Measurements from ENCODE around the gene TEAD2.
A peak's percentile ranks its signal among the peaks of the same experiment; 100 is the strongest.
"Not testable (repeated sequence)": the region's sequence is repeated elsewhere in the genome, so short reads cannot be mapped to it uniquely, and the experiment has no call there.

The TEAD2 gene

GRCh38 chr19:49387936-49388372, 25.7 kb upstream of the TEAD2 start, which contains the start of gene KASH5:
TSS of gene KASH5 (plus strand) at chr19:49388249. CDS start at chr19:49390884, 2,635 bp downstream.
- DNase-seq, result peak in 34 of 56 donors; percentile 4 to 67 (median 24)

- no peak for DNase-seq
These were observed 21.4 kb upstream of the TEAD2 start for GRCh38 chr19:49383599-49383998.

DNA sequence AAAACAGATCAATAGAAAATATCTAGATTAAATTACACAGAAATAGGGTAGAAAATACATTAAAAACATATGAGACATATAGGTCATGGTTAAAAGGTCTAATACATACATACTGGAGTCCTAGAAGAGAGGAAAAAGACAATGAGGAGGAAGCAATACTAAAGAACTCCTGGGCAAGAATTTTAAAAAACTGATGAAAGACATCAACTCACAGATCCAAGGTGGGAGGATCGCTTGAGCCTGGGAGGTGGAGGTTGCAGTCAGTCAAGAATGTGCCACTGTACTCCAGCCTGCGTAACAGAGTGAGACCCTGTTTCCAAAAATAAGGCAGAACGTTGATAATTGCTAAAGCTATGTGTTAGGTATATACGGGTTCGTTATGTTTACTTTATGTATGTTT, 20.4 kb upstream of the TEAD2 start:
- no peak for DNase-seq

GRCh38 chr19:49380391-49380790, 18.2 kb upstream of the TEAD2 start:
- DNase-seq, result no peak

- DNase-seq, result no peak
These were observed 16.3 kb upstream of the TEAD2 start for GRCh38 chr19:49378512-49378911.

DNA sequence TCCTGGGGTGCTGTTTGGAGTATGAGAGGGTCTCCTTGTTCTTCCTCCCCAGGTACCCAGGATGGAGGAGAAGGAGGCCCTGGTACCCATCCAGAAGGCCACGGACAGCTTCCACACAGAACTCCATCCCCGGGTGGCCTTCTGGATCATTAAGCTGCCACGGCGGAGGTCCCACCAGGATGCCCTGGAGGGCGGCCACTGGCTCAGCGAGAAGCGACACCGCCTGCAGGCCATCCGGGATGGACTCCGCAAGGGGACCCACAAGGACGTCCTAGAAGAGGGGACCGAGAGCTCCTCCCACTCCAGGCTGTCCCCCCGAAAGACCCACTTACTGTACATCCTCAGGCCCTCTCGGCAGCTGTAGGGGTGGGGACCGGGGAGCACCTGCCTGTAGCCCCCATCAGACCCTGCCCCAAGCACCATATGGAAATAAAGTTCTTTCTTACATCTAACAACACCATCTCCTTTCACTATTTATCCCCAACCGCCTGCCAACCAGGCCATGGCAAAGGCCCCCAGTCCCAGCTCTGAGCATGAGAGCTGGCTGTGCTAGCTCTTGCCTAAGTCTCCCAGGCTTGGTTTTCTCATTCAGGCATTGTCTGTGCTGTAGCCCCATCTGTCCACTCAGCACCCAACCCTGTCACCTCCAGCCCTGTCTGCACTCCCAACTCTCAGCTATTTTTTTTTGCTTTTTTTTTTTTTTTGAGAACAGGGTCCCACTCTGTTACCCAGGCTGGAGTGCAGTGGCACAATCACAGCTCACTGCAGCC, 12.6 kb upstream of the TEAD2 start:
- no peak for DNase-seq

DNA sequence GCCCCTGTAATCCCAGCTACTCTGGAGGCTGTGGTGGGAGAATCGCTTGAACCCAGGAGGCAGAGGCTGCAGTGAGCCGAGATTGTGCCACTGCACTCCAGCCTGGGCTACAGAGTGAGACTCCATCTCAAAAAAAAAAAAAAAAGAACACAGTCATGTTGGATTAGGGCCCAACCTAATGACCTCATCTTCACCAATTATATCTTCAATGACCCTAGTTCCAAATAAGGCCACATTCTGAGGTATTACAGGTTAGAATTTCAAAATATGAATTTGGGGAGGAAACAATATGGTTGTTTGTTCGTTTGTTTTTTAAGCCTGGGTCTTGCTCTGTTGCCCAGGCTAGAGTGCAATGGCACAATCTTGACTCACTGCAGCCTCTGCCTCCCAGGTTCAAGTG, 11.0 kb upstream of the TEAD2 start:
- DNase-seq, result not testable (repeated sequence)

DNA sequence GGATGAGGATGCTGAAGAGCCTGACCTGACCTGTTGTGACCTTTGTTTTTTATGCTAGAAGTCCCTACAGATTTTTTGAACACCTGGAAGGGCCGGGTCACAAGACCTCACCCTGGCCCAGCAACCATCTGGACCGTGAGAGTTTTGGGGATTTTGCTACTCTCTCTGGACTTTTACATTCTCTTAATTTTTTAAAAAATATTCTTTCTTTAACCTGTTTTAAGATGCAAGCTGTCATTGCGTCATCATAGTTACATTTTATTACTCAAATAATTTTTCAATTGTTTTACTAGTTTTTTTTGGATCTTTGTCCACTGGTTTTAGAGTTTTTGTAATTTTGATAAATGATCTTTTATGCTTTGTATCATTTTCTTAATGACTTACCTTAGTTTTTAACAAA, 9.0 kb upstream of the TEAD2 start:
- no peak for DNase-seq

GRCh38 chr19:49368711-49369358, 6.6 kb upstream of the TEAD2 start:
- no peak for DNase-seq

DNA sequence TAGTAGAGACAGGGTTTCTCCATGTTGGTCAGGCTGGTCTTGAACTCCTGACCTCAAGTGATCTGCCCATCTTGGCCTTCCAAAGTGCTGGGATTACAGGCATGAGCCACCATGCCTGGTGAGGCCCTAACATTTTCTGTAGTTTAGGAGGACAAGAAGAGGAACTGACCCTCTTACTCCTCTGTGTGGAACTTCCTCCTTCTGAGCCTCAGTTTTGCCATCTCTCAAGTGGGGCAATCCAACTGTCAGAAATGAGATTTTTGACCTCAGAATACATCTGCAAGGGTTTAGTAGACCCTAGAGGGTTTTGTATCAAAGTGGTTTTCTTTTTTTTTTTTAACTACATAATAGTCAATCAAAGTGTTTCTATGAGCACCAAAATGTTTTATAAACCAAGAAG, 3.9 kb upstream of the TEAD2 start:
- no peak for DNase-seq

DNA sequence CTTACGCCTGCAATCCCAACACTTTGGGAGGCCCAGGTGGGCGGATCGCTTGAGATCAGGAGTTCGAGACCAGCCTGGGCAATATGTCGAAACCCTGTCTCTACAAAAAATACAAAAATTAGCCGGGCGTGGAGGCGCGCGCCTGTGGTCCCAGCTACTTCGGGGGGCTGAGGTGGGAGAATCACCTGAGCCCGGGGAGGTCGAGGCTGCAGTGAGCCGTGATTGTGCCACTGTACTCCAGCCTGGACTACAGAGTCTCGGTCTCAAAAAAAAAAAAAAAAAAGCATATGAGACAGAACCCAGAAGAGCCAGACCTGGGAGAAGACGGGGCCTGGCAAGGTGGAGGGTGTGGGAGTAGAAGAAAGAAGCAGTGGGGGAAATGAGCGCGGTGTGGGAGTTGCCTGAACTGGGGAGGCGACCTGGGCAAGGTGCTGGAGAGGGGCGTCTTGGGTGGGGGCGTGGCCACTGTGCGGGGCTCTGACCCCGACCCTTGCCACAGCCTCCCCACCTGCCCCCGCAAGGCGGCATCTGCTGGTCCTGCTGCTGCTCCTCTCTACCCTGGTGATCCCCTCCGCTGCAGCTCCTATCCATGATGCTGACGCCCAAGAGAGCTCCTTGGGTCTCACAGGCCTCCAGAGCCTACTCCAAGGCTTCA, 2.0 kb upstream of the TEAD2 start:
- DNase-seq, result no peak

DNA sequence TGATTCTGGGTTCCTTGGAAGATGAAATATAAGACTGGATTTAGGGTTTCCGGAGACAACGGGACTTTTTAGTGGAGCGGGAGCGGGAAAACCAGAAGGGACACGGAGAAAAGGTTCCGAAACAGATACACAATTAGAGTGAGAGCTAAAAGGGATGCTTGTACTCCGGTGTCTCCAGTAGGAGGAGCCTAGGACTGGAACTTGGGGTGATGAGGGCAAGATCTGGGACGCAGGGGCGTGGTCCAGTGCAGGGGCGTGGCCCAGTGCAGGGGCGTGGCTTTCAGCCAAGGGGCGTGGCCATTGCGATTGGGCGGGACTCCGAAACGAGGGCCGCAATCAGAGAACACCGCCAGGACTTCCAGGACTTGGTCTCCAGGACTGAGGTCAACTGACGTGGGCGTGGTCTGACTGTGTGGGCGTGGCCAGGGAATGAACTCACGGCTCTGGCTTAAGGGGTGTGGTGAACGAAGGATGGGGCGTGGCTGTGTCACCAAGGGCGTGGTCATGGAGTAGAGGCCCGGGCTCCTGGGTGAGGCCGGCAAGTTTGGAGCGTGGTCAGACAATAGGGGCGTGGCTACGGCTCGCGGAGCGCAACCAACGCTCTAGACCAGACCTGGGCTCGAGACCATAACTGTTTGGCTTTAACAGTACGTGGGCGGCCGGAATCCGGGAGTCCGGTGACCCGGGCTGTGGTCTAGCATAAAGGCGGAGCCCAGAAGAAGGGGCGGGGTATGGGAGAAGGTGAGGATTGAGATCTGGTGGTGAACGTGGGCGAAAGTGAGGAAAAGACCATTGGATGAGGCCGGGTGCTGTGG, 1.3 kb upstream of the TEAD2 start, which contains the start of gene DKKL1:
DKKL1 (plus strand) TSS at position 610 of the 815 bp plus-strand sequence; CDS start at position 732, 122 bp downstream.
- peak in 23 of 56 donors; percentile 6 to 91 (median 22) for DNase-seq

- no peak for DNase-seq
These were observed 682 bp upstream of the TEAD2 start for GRCh38 chr19:49362929-49363267.

DNA sequence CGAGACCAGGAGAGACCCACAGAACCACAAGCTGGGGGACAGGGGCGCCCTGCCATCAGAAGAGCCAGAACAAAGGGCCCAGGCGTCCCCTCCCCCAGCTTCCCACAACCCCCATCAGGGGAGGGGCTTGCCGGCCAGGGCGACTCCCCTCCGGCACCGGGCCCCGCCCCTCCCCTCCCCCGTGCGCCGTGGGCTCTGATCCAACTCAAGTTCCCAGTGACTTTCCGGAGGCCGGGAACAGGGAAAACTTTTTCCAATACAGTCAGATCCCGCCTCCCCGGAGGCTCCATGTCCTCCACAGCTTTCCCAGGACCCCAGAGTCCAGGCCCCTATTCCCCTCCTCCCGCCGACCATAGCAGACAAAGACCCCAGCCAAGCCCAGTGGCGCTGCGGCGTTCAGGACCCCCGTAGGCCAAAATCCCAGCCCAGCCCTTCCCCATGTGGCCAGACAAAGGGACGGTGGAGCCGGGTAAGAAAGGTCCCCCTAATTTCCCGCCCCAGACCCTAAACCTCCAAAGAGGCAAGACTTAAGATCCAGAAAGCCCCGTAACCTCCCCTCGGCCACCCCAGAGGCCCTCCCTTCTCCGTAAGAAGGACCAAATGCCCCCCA, 673 bp downstream of the TEAD2 start:
- DNase-seq, result peak in 8 of 56 donors; percentile 3 to 32 (median 7)

GRCh38 chr19:49359851-49360820, 2.1 kb downstream of the TEAD2 start:
- no peak for DNase-seq

DNA sequence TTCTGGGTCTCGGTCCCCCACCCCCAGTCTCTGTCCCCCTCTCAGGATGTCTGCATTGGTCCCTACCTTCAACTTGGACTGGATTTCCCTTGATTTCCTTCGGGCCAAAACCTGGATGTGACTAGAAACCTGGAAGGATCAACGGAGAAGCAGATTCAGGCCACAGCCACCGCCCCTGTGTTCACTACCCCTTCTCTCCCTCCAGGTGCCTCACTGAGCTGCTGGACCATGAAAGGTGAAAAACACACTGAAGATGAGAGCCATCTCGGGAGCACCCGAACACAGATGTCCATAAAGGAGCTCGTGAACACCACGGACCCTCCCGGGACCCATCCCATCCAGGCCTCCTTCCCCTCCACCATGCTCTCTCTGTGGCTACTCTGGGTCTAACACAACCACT, 5.0 kb downstream of the TEAD2 start:
- no peak for DNase-seq

- DNase-seq, result no peak
These were observed 5.8 kb downstream of the TEAD2 start for GRCh38 chr19:49356382-49356781.

DNA sequence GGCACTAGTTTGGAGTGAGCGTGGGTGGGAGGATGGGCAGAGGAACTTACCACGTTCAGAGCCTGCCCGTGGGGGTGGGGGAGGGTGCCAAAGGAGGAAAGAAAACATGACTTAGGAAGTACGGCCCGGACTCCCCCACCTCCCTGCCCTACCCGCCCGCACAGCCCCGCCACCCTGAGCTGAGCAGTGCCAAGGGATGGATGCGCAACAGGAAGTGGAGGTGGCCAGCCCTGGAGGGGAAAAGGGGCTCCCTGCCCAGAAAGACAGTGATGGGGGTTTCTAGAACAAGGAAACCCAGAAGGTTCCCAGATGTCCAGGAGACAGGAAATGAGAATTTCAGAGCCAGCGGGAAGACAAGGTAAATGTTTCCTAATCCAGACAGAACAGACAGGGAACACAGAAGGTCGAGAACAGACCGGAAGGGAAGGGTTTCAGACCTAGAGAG, 6.3 kb downstream of the TEAD2 start:
- no peak for DNase-seq

GRCh38 chr19:49349567-49349966, 12.6 kb downstream of the TEAD2 start:
- DNase-seq, result no peak

Measured in amygdala (tissue), 56 donors.